Measurements from ENCODE around the gene RBFOX2. TPM values are rescaled to one million over a fixed set of nuclear protein-coding genes. Genes with fewer than 3 reads are reported as not detected.
A peak's percentile ranks its signal among the peaks of the same experiment; 100 is the strongest.

Gene RBFOX2
- total and polyA plus RNA-seq, 2 experiments from 2014 or later: 88.8 to 131 TPM

- no peak overlapping the region for H3K4me3 Mint-ChIP-seq
- H3F3A ChIP-seq (replicated peaks; ENCODE audit: low read depth): no peaks in the 10 kb centered on the region
- DNase-seq (ENCODE audit: low spot score): no peak
- peaks cover 4% of the 10 kb centered on the region for H4K20me1 ChIP-seq (replicated peaks; ENCODE audit: insufficient read depth)
- no peaks in the 10 kb centered on the region for H3K36me3 ChIP-seq (ENCODE audit: insufficient read depth)
- H3K79me2 ChIP-seq (replicated peaks; ENCODE audit: insufficient read depth): peaks cover 91% of the 10 kb centered on the region
- peak; percentile 74 for ATAC-seq
- no peak overlapping the region for H3K27ac Mint-ChIP-seq
- peak overlapping the region; percentile 23; the same call in 1 of the 2 replicates for H3K4me2 ChIP-seq
- no peaks in the 10 kb centered on the region for H3K9me3 Mint-ChIP-seq
- H3K9me2 ChIP-seq (ENCODE audit: insufficient read depth): 0 out of 2 replicates have a peak, but pooled peaks cover 9% of the 10 kb centered on the region
- H3K4me1 Mint-ChIP-seq: peaks cover 41% of the 10 kb centered on the region
- no peak overlapping the region for H3K4me3 ChIP-seq
- peaks cover 4% of the 10 kb centered on the region; the same call in 1 of the 3 replicates for H3K36me3 Mint-ChIP-seq (ENCODE audit: low read depth)
- H3K27me3 Mint-ChIP-seq (ENCODE audit: insufficient read depth, low read depth, poor library complexity): peaks cover 5% of the 10 kb centered on the region
- H3K27ac ChIP-seq (ENCODE audit: low read depth): no peak overlapping the region; the same call in 1 of the 2 replicates
- H2AFZ ChIP-seq: no peak overlapping the region
- H3K4me1 ChIP-seq (ENCODE audit: insufficient read depth): peaks cover 31% of the 10 kb centered on the region
- TF ChIP-seq CTCF (conservative IDR thresholded peaks at IDR 0.05; ENCODE audit: low read depth in 2 of 2) (no peak), NANOG (IDR thresholded peaks at IDR 0.05; ENCODE audit: borderline replicate concordance) (no peak)
- no peaks in the 10 kb centered on the region for H3K27me3 ChIP-seq (ENCODE audit: insufficient read depth)
These were observed 134.2 kb downstream of the RBFOX2 start for GRCh38 chr22:35894464-35894878.

- Mint-ChIP-seq H3K9me3 (no peaks in the 10 kb centered on the region), H3K36me3 (ENCODE audit: low read depth) (peaks cover 4% of the 10 kb centered on the region; the same call in 1 of the 3 replicates), H3K4me1 (peaks cover 41% of the 10 kb centered on the region), H3K27me3 (ENCODE audit: insufficient read depth, low read depth, poor library complexity) (peaks cover 5% of the 10 kb centered on the region), H3K4me3 (no peak overlapping the region), H3K27ac (no peak overlapping the region)
- ATAC-seq (no peak), DNase-seq (ENCODE audit: low spot score) (no peak)
- no peaks in the 10 kb centered on the region for H3F3A ChIP-seq (replicated peaks; ENCODE audit: low read depth)
- no peak overlapping the region for H3K4me2 ChIP-seq
- no peak overlapping the region for H3K27ac ChIP-seq (ENCODE audit: low read depth)
- H4K20me1 ChIP-seq (replicated peaks; ENCODE audit: insufficient read depth): peaks cover 3% of the 10 kb centered on the region
- peaks cover 31% of the 10 kb centered on the region for H3K4me1 ChIP-seq (ENCODE audit: insufficient read depth)
- TF ChIP-seq ZNF114 (CRISPR knock-in tag; IDR thresholded peaks at IDR 0.05): no peak
- TF ChIP-seq EZH2phosphoT487 (IDR thresholded peaks at IDR 0.05; ENCODE audit: unreplicated experiment): no peak
- no peak for TF ChIP-seq POLR2AphosphoS5 (IDR thresholded peaks at IDR 0.05; ENCODE audit: low read depth)
- no peaks in the 10 kb centered on the region for H3K36me3 ChIP-seq (ENCODE audit: insufficient read depth)
- no peaks in the 10 kb centered on the region for H3K27me3 ChIP-seq (ENCODE audit: insufficient read depth)
- peaks cover 90% of the 10 kb centered on the region for H3K79me2 ChIP-seq (replicated peaks; ENCODE audit: insufficient read depth)
- 0 out of 2 replicates have a peak, but pooled peaks cover 9% of the 10 kb centered on the region for H3K9me2 ChIP-seq (ENCODE audit: insufficient read depth)
- H2AFZ ChIP-seq: no peak overlapping the region
- H3K4me3 ChIP-seq: no peak overlapping the region
These were observed 134.9 kb downstream of the RBFOX2 start for GRCh38 chr22:35893698-35894097.

GRCh38 chr22:35892192-35892591 lies 136.4 kb downstream of the RBFOX2 start:
- H3K36me3 Mint-ChIP-seq (ENCODE audit: low read depth): no peaks in the 10 kb centered on the region
- H3K9me3 Mint-ChIP-seq: no peaks in the 10 kb centered on the region
- H3K4me3 Mint-ChIP-seq: no peak overlapping the region
- no peak overlapping the region for H3K4me2 ChIP-seq
- peaks cover 49% of the 10 kb centered on the region for H3K4me1 Mint-ChIP-seq
- H3K79me2 ChIP-seq (replicated peaks; ENCODE audit: insufficient read depth): peaks cover 90% of the 10 kb centered on the region
- peaks cover 5% of the 10 kb centered on the region for H3K27me3 Mint-ChIP-seq (ENCODE audit: insufficient read depth, low read depth, poor library complexity)
- H3K4me1 ChIP-seq (ENCODE audit: insufficient read depth): peaks cover 31% of the 10 kb centered on the region
- no peak overlapping the region for H3K4me3 ChIP-seq
- no peak for DNase-seq (ENCODE audit: low spot score)
- H2AFZ ChIP-seq: no peak overlapping the region
- no peak overlapping the region; the same call in 1 of the 2 replicates for H3K27ac Mint-ChIP-seq
- H3K27me3 ChIP-seq (ENCODE audit: insufficient read depth): no peaks in the 10 kb centered on the region
- H3K9me2 ChIP-seq (ENCODE audit: insufficient read depth): peaks cover under 1% of the 10 kb centered on the region; the same call in 1 of the 2 replicates
- H3F3A ChIP-seq (replicated peaks; ENCODE audit: low read depth): no peaks in the 10 kb centered on the region
- no peak for ATAC-seq
- no peak overlapping the region for H3K27ac ChIP-seq (ENCODE audit: low read depth)
- H4K20me1 ChIP-seq (replicated peaks; ENCODE audit: insufficient read depth): peaks cover 9% of the 10 kb centered on the region; the same call in 1 of the 2 replicates
- no peaks in the 10 kb centered on the region for H3K36me3 ChIP-seq (ENCODE audit: insufficient read depth)
- no peak for TF ChIP-seq ZNF331 (CRISPR knock-in tag; IDR thresholded peaks at IDR 0.05; ENCODE audit: low read depth)
- no peak for TF ChIP-seq ZNF462 (CRISPR knock-in tag; IDR thresholded peaks at IDR 0.05)
- no peak for TF ChIP-seq EZH2phosphoT487 (IDR thresholded peaks at IDR 0.05; ENCODE audit: unreplicated experiment)
- TF ChIP-seq NANOG (IDR thresholded peaks at IDR 0.05; ENCODE audit: borderline replicate concordance): no peak
- TF ChIP-seq CREB1 (CRISPR knock-in tag; IDR thresholded peaks at IDR 0.05; ENCODE audit: low read depth): no peak

Measured in GM23338 (cell line).